Esophagus squamous epithelium (tissue), 4 donors: ENCODE results near the gene ZFAND3.

Source experiments
- POLR2A ChIP-seq, 4 donors: fragments of 450-650 bp; IDR thresholded peaks; one replicate each; pipeline ENCODE4 v1.6.1; 2017; ENCODE audit warnings: antibody characterized with exemption in 4 of 4, mild to moderate bottlenecking in 4 of 4, moderate library complexity in 3 of 4
- TF ChIP-seq, protein P1 (sequence below), 6 experiments: fragments of 450-650 bp in 4 of 6; fragments of 200-600 bp in 2 of 6; sonication (generic) in 2 of 6; IDR thresholded peaks; one replicate each; pipeline ENCODE4 v1.5.1; 2016 to 2019; ENCODE audit warnings: antibody characterized with exemption in 6 of 6, mild to moderate bottlenecking in 4 of 6, moderate library complexity in 4 of 6

DNA sequence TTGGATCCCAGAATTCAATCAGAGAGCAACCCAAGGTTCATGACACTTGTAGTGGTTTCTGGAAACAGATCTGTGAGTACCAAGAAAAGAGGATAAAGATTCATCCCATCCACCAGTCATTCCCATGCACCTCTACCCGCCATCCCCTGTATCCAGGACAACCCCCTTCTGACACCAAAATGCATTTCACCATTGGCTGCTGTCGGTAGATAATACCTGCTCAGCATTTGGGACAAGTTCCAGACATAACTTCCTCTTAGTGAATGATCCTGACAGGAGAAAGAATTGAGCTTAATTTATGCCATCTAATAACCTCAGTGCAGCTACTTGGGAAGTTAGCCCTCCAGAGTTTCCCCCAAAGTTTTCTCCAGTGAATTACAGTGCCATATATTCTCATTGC lies 329.1 kb downstream of the ZFAND3 start:
- TF ChIP-seq, protein P1, sequence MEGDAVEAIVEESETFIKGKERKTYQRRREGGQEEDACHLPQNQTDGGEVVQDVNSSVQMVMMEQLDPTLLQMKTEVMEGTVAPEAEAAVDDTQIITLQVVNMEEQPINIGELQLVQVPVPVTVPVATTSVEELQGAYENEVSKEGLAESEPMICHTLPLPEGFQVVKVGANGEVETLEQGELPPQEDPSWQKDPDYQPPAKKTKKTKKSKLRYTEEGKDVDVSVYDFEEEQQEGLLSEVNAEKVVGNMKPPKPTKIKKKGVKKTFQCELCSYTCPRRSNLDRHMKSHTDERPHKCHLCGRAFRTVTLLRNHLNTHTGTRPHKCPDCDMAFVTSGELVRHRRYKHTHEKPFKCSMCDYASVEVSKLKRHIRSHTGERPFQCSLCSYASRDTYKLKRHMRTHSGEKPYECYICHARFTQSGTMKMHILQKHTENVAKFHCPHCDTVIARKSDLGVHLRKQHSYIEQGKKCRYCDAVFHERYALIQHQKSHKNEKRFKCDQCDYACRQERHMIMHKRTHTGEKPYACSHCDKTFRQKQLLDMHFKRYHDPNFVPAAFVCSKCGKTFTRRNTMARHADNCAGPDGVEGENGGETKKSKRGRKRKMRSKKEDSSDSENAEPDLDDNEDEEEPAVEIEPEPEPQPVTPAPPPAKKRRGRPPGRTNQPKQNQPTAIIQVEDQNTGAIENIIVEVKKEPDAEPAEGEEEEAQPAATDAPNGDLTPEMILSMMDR (IDR thresholded peaks at IDR 0.05), result no peak
- TF ChIP-seq POLR2A (IDR thresholded peaks at IDR 0.05), result no peak
